DOHH2 (cell line): ENCODE data around the gene CDH4.

Experiments
- EZH2phosphoT487 ChIP-seq: fragments of 200-600 bp; sonication (generic); IDR thresholded peaks from 2 replicates; pipeline ENCODE4 v1.6.1; 2017; ENCODE audit warnings: borderline replicate concordance, mild to moderate bottlenecking, antibody characterized with exemption, low read length, moderate library complexity, mixed read lengths
- TF ChIP-seq, protein P1 (sequence below): fragments of 200-600 bp; sonication (generic); IDR thresholded peaks from one replicate; pipeline ENCODE4 v1.5.1; 2014; ENCODE audit warnings: antibody characterized with exemption, mild to moderate bottlenecking, low read depth, low read length; ENCODE audit not compliant: poor library complexity, severe bottlenecking

DNA sequence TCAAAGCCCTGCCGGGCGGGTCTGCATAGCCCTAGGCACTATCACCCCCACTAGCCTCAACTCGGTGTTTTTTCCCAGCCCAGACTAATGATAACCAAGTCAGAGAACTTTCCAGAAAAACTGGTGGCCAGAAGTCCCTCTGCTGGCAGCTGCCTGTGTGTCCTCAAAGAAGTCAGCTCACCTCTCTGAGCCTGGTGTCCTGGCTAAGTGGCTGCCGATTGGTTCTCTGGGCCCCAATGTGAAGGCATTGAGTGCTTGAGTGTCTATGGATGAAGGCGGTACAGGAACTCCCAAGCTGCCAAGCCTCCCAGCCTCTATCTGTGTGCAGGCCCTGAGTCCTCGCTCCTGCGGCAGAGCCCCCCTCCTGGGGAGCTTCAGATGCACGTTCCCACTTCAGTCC, 458.0 kb downstream of the CDH4 start:
- TF ChIP-seq, protein P1, sequence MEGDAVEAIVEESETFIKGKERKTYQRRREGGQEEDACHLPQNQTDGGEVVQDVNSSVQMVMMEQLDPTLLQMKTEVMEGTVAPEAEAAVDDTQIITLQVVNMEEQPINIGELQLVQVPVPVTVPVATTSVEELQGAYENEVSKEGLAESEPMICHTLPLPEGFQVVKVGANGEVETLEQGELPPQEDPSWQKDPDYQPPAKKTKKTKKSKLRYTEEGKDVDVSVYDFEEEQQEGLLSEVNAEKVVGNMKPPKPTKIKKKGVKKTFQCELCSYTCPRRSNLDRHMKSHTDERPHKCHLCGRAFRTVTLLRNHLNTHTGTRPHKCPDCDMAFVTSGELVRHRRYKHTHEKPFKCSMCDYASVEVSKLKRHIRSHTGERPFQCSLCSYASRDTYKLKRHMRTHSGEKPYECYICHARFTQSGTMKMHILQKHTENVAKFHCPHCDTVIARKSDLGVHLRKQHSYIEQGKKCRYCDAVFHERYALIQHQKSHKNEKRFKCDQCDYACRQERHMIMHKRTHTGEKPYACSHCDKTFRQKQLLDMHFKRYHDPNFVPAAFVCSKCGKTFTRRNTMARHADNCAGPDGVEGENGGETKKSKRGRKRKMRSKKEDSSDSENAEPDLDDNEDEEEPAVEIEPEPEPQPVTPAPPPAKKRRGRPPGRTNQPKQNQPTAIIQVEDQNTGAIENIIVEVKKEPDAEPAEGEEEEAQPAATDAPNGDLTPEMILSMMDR = no peak
- TF ChIP-seq EZH2phosphoT487 = no peak
